HG03457 (cell line): ENCODE results near the gene NDUFS7.
"Not testable (repeated sequence)": the region's sequence is repeated elsewhere in the genome, so short reads cannot be mapped to it uniquely, and the experiment has no call there.

Experiments used
- ATAC-seq: cut with Tn5 transposase; IDR thresholded peaks from one replicate; pipeline ENCODE4 v1.9.1; 2021; ENCODE audit warnings: moderate number of reproducible peaks; ENCODE audit not compliant: unreplicated experiment

Gene NDUFS7

GRCh38 chr19:1431759-1432506 lies 48.2 kb downstream of the NDUFS7 start:
- ATAC-seq, result no peak

GRCh38 chr19:1432507-1432887 lies 48.8 kb downstream of the NDUFS7 start:
- ATAC-seq, result no peak

DNA sequence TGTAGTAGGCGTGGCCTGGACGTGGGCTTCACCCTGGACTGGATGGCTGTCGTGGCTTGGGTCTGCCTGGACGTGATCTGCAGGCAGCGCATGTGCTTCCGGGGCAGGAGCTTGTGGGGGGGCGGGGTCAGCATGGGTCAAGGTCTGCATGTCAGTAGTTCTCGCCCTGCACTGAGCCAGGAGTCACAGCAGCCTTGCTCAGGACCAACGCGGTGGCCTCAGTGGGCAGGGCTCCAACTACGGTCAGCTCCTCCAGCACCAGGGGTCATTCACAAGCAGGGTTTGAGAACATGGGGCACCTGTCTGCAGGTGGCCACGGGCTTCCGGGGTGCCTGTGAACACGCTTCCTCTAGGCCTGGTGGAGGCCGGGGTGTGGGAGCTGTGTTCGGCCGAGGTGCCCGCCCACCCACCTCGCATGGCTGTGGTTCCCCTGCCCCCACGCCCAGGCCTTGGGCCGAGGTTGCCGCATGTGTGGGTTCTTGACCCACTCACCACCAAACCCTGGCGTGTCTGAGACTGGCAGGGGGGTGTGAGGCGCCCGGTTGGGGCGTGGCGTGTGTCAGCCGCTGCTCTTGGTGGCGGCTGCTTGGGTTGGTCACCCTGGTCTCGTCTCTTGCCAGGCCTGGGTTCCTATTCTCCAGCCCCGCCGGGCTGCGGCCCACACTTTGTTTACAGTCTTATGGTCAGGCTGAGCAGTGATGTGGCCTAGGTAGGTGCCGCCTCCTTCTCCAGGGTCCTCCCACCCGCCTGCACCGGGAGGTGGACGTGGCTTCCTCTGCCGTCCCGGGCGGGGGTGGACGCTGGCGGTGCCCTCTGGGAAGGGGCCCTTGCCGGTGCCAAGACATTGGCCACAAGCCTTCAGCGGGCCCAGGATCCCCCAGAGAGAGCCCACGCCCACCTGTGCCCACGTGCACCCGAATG lies 49.7 kb downstream of the NDUFS7 start:
- ATAC-seq, result no peak

GRCh38 chr19:1434040-1434366 lies 50.3 kb downstream of the NDUFS7 start:
- ATAC-seq, result no peak

- no peak for ATAC-seq
Observed at GRCh38 chr19:1434577-1435060, 50.9 kb downstream of the NDUFS7 start.

DNA sequence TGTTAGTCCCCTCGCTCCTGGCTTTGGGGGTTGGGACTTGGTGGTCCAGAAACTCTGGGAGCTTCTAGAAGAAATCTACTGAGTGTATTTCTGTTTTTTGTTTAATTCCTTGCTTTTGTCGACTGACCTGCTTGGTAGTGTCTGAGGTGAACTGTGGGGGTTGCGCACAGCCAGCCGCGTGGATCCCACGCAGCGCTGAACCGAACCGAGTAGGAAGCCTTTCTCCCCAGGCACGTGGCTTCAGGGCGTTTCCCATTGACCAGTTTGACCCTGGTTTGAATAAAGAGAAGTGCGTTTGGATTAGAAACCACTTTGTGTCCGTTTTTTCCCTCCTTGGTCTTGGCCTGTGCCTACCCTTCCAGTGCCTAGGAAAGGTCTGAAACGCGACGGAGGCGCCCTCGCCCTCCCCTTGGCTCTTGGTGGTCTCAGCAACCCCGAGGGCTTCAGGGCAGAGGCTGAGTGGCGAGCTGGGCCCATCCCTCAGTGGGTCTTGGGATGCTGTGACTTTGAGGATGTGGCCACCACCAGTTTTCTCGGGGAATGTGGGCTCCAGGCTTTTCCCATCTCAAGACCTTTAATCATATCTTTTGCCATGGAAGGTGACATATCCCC lies 51.8 kb downstream of the NDUFS7 start:
- no peak for ATAC-seq

- no peak for ATAC-seq
Observed at GRCh38 chr19:1437609-1438008, 53.9 kb downstream of the NDUFS7 start.

DNA sequence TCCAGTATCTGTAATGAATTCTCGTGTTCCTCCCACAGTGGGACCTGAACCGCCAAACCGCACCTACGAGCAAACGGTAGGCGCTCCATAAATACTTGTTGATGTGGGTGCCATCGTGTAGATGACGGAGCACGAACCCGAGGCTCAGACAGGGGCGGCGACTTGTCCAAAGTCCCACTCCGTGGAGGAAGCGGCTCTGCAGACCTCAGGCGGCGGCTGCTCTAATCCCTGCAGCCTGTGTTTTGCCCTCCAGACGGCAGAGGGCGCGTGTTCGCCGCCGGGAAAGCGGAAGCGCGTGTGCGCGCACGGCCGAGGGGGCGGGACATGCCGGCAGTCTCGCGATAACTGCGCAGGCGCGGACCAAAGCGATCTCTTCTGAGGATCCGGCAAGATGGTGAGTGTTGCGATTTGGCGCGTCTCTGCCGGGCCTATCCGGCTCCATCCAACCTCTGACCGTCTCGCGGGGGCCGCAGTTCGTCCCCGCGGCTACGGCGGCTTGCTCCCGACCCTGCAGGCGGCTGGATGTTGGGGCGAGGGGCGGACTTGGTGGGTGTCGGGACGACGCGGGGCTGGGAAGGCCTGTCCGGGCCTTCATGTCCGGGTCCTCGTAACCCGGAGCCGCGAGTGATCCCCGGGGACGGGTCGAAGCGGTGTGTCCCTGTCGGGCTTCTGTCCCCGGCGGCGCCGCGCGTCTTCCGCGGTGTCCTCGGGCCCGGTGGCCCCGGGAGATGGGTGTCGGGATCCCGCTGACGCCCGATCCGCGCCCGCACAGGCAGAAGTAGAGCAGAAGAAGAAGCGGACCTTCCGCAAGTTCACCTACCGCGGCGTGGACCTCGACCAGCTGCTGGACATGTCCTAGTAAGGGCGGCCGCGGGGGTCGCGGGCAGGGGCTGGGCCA lies 54.6 kb downstream of the NDUFS7 start, which contains the start of gene RPS15:
Gene RPS15, plus strand, starts transcription at position 362 of the 898 bp plus-strand sequence. Its CDS starts 30 bp downstream, at position 392.
- ATAC-seq, result peak; percentile 72

DNA sequence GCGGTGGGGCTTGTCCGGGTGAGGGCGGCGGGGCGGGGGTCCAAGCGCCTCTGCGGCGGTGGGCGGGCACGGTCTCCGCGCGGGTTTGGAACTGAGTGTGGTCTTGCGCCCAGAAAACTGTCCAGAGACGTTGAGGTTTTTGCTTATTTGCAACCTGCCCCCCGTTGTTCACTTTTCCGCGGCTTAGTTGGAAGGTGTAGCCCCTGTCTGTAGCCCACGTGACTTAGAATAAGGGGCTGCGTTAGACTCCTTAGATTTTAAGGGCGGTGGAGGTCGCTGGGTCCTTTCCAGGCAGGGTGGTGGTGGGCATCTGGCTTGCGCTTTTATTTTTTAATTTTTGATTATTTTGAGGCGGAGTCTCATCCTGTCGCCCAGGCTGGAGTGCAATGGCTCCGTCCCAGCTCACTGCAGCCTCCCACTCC lies 55.2 kb downstream of the NDUFS7 start:
- ATAC-seq, result no peak

DNA sequence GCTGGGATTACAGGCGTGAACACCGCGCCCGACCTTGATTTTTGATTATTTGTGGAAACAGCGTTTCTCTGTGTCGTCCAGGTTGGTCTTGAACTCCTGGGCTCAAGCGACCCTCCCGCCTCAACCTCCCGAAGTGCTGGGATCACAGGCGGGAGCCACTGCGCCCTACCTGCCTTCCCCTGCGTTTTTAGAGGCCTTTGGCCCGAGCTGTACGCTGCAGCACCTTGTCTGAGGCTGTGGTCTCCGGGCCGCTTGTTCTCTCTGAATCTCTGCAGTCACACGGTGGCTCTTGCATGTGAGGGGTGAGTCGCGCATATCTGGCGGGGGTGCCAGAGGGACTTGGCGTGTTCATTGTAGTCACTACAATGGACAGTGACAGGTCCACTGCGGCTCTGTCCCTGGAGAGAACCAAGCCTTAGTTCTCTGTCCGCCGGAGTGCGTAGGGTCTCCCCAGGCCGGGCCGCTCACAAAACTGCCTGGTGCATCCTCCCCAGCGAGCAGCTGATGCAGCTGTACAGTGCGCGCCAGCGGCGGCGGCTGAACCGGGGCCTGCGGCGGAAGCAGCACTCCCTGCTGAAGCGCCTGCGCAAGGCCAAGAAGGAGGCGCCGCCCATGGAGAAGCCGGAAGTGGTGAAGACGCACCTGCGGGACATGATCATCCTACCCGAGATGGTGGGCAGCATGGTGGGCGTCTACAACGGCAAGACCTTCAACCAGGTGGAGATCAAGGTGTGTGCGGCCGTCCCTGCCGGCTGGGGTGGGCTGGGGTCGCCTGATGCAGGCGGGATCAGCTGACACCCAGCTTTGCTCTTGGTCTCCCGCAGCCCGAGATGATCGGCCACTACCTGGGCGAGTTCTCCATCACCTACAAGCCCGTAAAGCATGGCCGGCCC lies 56.1 kb downstream of the NDUFS7 start:
- ATAC-seq, result not testable (repeated sequence)

- no peak for ATAC-seq
Observed at GRCh38 chr19:1440418-1440801, 56.7 kb downstream of the NDUFS7 start.

DNA sequence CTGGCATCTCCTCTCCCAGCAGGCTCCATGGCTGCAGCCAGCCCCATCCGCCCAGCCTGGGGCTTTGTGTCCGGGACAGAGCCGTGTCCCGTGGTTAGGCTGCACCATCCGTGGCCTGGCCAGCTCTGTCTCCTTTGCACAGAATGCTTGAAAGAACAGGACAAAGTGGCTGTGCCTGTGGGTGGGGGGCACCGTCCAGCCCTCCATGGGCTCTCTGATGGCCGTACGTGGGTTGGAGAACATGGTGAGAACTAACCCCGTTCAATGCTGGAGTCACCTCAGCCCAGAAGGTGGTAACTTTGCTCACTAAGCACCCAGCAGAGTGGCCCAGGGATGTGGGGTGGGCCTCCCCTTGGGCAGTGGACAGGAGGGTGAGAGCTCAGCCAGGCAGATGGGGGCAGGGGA lies 57.3 kb downstream of the NDUFS7 start:
- ATAC-seq, result no peak

GRCh38 chr19:1441677-1442438 lies 58.2 kb downstream of the NDUFS7 start:
- ATAC-seq, result no peak
